ENCODE measurements around the gene IFT80. TPM values are rescaled to one million over a fixed set of nuclear protein-coding genes. Genes with fewer than 3 reads are reported as not detected.
"Not testable (repeated sequence)": the region's sequence is repeated elsewhere in the genome, so short reads cannot be mapped to it uniquely, and the experiment has no call there.

Gene IFT80
- total RNA-seq, 1 donor from 2014 or later: 10.9 TPM

GRCh38 chr3:160330690-160331089 lies 68.3 kb downstream of the IFT80 start:
- intact Hi-C loops (cut with micrococcal nuclease): no loop called here
- Histone ChIP-seq H3K4me1 (no peaks in the 10 kb centered on the region), H3K4me3 (no peak overlapping the region), H3K36me3 (peaks cover 5% of the 10 kb centered on the region), H3K27ac (replicated peaks) (no peak overlapping the region), H3K27me3 (ENCODE audit: low read depth) (no peaks in the 10 kb centered on the region), H3K9me3 (replicated peaks) (peaks cover 5% of the 10 kb centered on the region)
- no peak for TF ChIP-seq CTCF (IDR thresholded peaks at IDR 0.05; ENCODE audit: borderline replicate concordance)
- DNase-seq: no peak

GRCh38 chr3:160330109-160330508 lies 68.9 kb downstream of the IFT80 start:
- Histone ChIP-seq H3K4me3 (no peak overlapping the region), H3K36me3 (peaks cover 5% of the 10 kb centered on the region), H3K4me1 (no peaks in the 10 kb centered on the region), H3K27me3 (ENCODE audit: low read depth) (no peaks in the 10 kb centered on the region), H3K27ac (replicated peaks) (no peak overlapping the region), H3K9me3 (replicated peaks) (peaks cover 5% of the 10 kb centered on the region)
- intact Hi-C loops (cut with micrococcal nuclease): no loop called here
- DNase-seq: no peak
- TF ChIP-seq CTCF (IDR thresholded peaks at IDR 0.05; ENCODE audit: borderline replicate concordance): no peak

- H3K4me3 ChIP-seq; H3K27me3 ChIP-seq (ENCODE audit: low read depth); H3K36me3 ChIP-seq; H3K4me1 ChIP-seq; intact Hi-C loops (cut with micrococcal nuclease); DNase-seq; H3K27ac ChIP-seq (replicated peaks); H3K9me3 ChIP-seq (replicated peaks): not testable (repeated sequence)
Measured at GRCh38 chr3:160326286-160326685, 72.7 kb downstream of the IFT80 start.

- H3K27ac ChIP-seq (replicated peaks); intact Hi-C loops (cut with micrococcal nuclease); H3K27me3 ChIP-seq (ENCODE audit: low read depth); H3K9me3 ChIP-seq (replicated peaks); DNase-seq; H3K4me1 ChIP-seq; H3K4me3 ChIP-seq: not testable (repeated sequence)
- peaks cover 13% of the 10 kb centered on the region for H3K36me3 ChIP-seq
Measured at GRCh38 chr3:160321821-160322220, 77.2 kb downstream of the IFT80 start.

GRCh38 chr3:160319322-160319721 lies 79.7 kb downstream of the IFT80 start:
- H3K36me3 ChIP-seq: peaks cover 29% of the 10 kb centered on the region
- DNase-seq: no peak
- no peak for TF ChIP-seq CTCF (IDR thresholded peaks at IDR 0.05; ENCODE audit: borderline replicate concordance)
- no peaks in the 10 kb centered on the region for H3K4me1 ChIP-seq
- H3K27me3 ChIP-seq (ENCODE audit: low read depth): no peaks in the 10 kb centered on the region
- no peaks in the 10 kb centered on the region for H3K9me3 ChIP-seq (replicated peaks)
- H3K27ac ChIP-seq (replicated peaks): no peak overlapping the region
- intact Hi-C loops (cut with micrococcal nuclease): no loop called here
- no peak overlapping the region for H3K4me3 ChIP-seq

- Histone ChIP-seq H3K4me1 (no peaks in the 10 kb centered on the region), H3K36me3 (peaks cover 29% of the 10 kb centered on the region), H3K9me3 (replicated peaks) (no peaks in the 10 kb centered on the region), H3K27ac (replicated peaks) (no peak overlapping the region), H3K4me3 (no peak overlapping the region), H3K27me3 (ENCODE audit: low read depth) (no peaks in the 10 kb centered on the region)
- intact Hi-C loops (cut with micrococcal nuclease): no loop called here
- DNase-seq: no peak
- no peak for TF ChIP-seq CTCF (IDR thresholded peaks at IDR 0.05; ENCODE audit: borderline replicate concordance)
Measured at GRCh38 chr3:160314995-160315394, 84.0 kb downstream of the IFT80 start.

Measured in left ventricle myocardium inferior (tissue), 1 donor.